Measurements from ENCODE around the gene CLDN10. TPM values are rescaled to one million over a fixed set of nuclear protein-coding genes. Genes with fewer than 3 reads are reported as not detected.

CLDN10 gene
- total and polyA plus RNA-seq, 2 donors = 0.94 to 1.1 TPM

DNA sequence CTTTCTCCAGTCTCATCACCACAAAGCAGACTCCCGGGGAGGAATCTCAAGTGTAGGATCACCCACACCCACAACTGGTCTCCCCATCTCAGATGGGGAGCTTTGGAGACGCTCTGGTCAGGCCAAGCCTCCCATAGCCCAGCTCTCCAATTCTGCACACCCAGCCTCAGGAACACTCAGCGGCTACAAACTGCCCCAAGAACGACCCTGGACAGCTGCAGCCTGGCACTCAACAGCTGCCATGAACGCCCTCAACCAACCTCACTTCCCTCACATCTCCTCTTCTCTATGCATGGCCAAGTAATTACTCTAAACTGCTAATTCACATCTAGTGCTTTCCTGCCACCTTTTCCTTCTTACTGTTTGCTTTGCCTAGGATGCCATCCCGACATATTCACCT, 49.4 kb downstream of the CLDN10 start:
- no peaks in the 10 kb centered on the region for H3K4me1 ChIP-seq (ENCODE audit: control insufficient read depth in 2 of 2, insufficient read depth in 2 of 2, low read length in 2 of 2)
- 94% methylated on average over 6 of the region's 6 CpGs for WGBS

GRCh38 chr13:95603887-95604555, 51.5 kb downstream of the CLDN10 start:
- WGBS = 97% methylated on average over 12 of the region's 12 CpGs
- H3K27me3 ChIP-seq (ENCODE audit: control insufficient read depth in 2 of 2, insufficient read depth in 1 of 2, low read length in 1 of 2) = no peaks in the 10 kb centered on the region
- no peaks in the 10 kb centered on the region for H3K9me3 ChIP-seq (ENCODE audit: control insufficient read depth in 2 of 2, insufficient read depth in 1 of 2, low read length in 1 of 2)
- H3K36me3 ChIP-seq (ENCODE audit: control insufficient read depth in 2 of 2, insufficient read depth in 2 of 2, low read length in 1 of 2) = no peaks in the 10 kb centered on the region
- H3K4me1 ChIP-seq (ENCODE audit: control insufficient read depth in 2 of 2, insufficient read depth in 2 of 2, low read length in 2 of 2) = no peaks in the 10 kb centered on the region
- DNase-seq (ENCODE audit: low read depth in 6 of 9, low spot score in 9 of 9) = no peak
- no peak overlapping the region for H3K27ac ChIP-seq (ENCODE audit: low read depth in 1 of 2, low read length in 1 of 2)
- no peak overlapping the region for H3K4me3 ChIP-seq (ENCODE audit: low read length in 2 of 2)

More for the DNA sequence above, 49.4 kb downstream of the CLDN10 start:
- Histone ChIP-seq H3K27me3 (ENCODE audit: control insufficient read depth in 2 of 2, insufficient read depth in 1 of 2, low read length in 1 of 2) (no peaks in the 10 kb centered on the region), H3K4me3 (ENCODE audit: low read length in 2 of 2) (no peak overlapping the region), H3K9me3 (ENCODE audit: control insufficient read depth in 2 of 2, insufficient read depth in 1 of 2, low read length in 1 of 2) (no peaks in the 10 kb centered on the region), H3K36me3 (ENCODE audit: control insufficient read depth in 2 of 2, insufficient read depth in 2 of 2, low read length in 1 of 2) (no peaks in the 10 kb centered on the region), H3K27ac (ENCODE audit: low read depth in 1 of 2, low read length in 1 of 2) (no peak overlapping the region)
- no peak for DNase-seq (ENCODE audit: low read depth in 6 of 9, low spot score in 9 of 9)

DNA sequence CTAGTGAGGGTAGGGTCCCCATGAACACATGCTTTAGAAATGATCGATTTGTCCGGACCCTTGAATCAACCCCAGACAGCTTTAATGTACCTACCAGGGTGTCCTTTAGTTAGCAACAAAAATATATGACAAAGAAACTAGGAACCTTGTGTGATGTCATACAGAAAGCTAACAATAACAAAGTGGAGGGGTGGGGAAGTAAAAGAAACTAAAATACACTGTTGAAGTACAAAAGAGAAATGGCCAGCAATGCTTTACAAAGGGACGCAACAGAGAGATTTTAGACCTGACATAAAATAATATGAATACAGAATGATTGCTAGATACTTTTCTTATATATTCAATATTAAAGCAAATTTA, 52.0 kb downstream of the CLDN10 start:
- Histone ChIP-seq H3K27me3 (ENCODE audit: control insufficient read depth in 2 of 2, insufficient read depth in 1 of 2, low read length in 1 of 2) (no peaks in the 10 kb centered on the region), H3K36me3 (ENCODE audit: control insufficient read depth in 2 of 2, insufficient read depth in 2 of 2, low read length in 1 of 2) (no peaks in the 10 kb centered on the region), H3K4me3 (ENCODE audit: low read length in 2 of 2) (no peak overlapping the region), H3K4me1 (ENCODE audit: control insufficient read depth in 2 of 2, insufficient read depth in 2 of 2, low read length in 2 of 2) (no peaks in the 10 kb centered on the region), H3K27ac (ENCODE audit: low read depth in 1 of 2, low read length in 1 of 2) (no peak overlapping the region), H3K9me3 (ENCODE audit: control insufficient read depth in 2 of 2, insufficient read depth in 1 of 2, low read length in 1 of 2) (no peaks in the 10 kb centered on the region)
- 98% methylated on average over 3 of the region's 3 CpGs for WGBS
- no peak for DNase-seq (ENCODE audit: low read depth in 6 of 9, low spot score in 9 of 9)

DNA sequence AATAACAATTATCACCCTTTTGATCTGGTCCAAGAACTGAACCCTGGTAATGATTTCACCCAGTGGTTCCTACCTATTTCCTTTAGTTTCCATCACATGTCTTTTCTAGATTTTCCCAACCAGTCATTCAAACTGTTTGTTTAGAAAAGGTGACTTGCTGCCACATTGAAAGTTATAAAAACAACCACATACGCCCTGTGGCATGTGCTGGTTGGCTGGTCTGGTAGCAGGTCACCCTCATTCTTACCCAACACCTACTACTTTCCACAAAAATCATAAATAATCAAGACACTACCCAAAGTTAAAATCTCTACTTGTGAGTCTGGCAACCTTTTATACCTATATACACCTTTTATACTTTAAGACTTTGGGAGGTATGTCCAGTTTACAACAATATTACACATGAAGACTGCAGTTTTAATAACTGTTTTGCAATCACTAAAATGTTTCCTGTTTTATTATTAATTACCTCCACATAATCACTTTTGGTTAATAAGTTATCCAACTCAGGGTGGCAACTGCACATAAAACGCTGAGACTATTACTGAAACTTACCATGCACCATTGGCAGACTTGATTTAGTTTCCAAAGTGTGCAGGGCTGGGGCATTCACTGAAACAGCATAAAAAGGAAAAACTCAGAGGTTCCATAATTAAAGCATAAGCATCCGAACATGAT, 53.1 kb downstream of the CLDN10 start:
- Histone ChIP-seq H3K9me3 (ENCODE audit: control insufficient read depth in 2 of 2, insufficient read depth in 1 of 2, low read length in 1 of 2) (no peaks in the 10 kb centered on the region), H3K4me3 (ENCODE audit: low read length in 2 of 2) (no peak overlapping the region), H3K36me3 (ENCODE audit: control insufficient read depth in 2 of 2, insufficient read depth in 2 of 2, low read length in 1 of 2) (no peaks in the 10 kb centered on the region), H3K27ac (ENCODE audit: low read depth in 1 of 2, low read length in 1 of 2) (no peak overlapping the region), H3K27me3 (ENCODE audit: control insufficient read depth in 2 of 2, insufficient read depth in 1 of 2, low read length in 1 of 2) (no peaks in the 10 kb centered on the region), H3K4me1 (ENCODE audit: control insufficient read depth in 2 of 2, insufficient read depth in 2 of 2, low read length in 2 of 2) (no peaks in the 10 kb centered on the region)
- WGBS = 95% methylated on average over 3 of the region's 3 CpGs
- no peak for DNase-seq (ENCODE audit: low read depth in 6 of 9, low spot score in 9 of 9)

GRCh38 chr13:95607366-95607765, 54.8 kb downstream of the CLDN10 start:
- Histone ChIP-seq H3K4me1 (ENCODE audit: control insufficient read depth in 2 of 2, insufficient read depth in 2 of 2, low read length in 2 of 2) (no peaks in the 10 kb centered on the region), H3K27me3 (ENCODE audit: control insufficient read depth in 2 of 2, insufficient read depth in 1 of 2, low read length in 1 of 2) (no peaks in the 10 kb centered on the region), H3K27ac (ENCODE audit: low read depth in 1 of 2, low read length in 1 of 2) (no peak overlapping the region), H3K4me3 (ENCODE audit: low read length in 2 of 2) (no peak overlapping the region), H3K9me3 (ENCODE audit: control insufficient read depth in 2 of 2, insufficient read depth in 1 of 2, low read length in 1 of 2) (no peaks in the 10 kb centered on the region), H3K36me3 (ENCODE audit: control insufficient read depth in 2 of 2, insufficient read depth in 2 of 2, low read length in 1 of 2) (no peaks in the 10 kb centered on the region)
- DNase-seq (ENCODE audit: low read depth in 6 of 9, low spot score in 9 of 9) = no peak
- 84% methylated on average over 1 of the region's 1 CpG for WGBS

GRCh38 chr13:95608640-95609323, 56.3 kb downstream of the CLDN10 start:
- WGBS = 79% methylated on average over 6 of the region's 6 CpGs
- Histone ChIP-seq H3K27me3 (ENCODE audit: control insufficient read depth in 2 of 2, insufficient read depth in 1 of 2, low read length in 1 of 2) (no peaks in the 10 kb centered on the region), H3K4me1 (ENCODE audit: control insufficient read depth in 2 of 2, insufficient read depth in 2 of 2, low read length in 2 of 2) (no peaks in the 10 kb centered on the region), H3K9me3 (ENCODE audit: control insufficient read depth in 2 of 2, insufficient read depth in 1 of 2, low read length in 1 of 2) (no peaks in the 10 kb centered on the region), H3K27ac (ENCODE audit: low read depth in 1 of 2, low read length in 1 of 2) (no peak overlapping the region), H3K4me3 (ENCODE audit: low read length in 2 of 2) (no peak overlapping the region), H3K36me3 (ENCODE audit: control insufficient read depth in 2 of 2, insufficient read depth in 2 of 2, low read length in 1 of 2) (no peaks in the 10 kb centered on the region)
- no peak for DNase-seq (ENCODE audit: low read depth in 6 of 9, low spot score in 9 of 9)

GRCh38 chr13:95614641-95615245, 62.2 kb downstream of the CLDN10 start:
- Histone ChIP-seq H3K36me3 (ENCODE audit: control insufficient read depth in 2 of 2, insufficient read depth in 2 of 2, low read length in 1 of 2) (no peaks in the 10 kb centered on the region), H3K27me3 (ENCODE audit: control insufficient read depth in 2 of 2, insufficient read depth in 1 of 2, low read length in 1 of 2) (no peaks in the 10 kb centered on the region), H3K27ac (ENCODE audit: low read depth in 1 of 2, low read length in 1 of 2) (no peak overlapping the region), H3K4me3 (ENCODE audit: low read length in 2 of 2) (no peak overlapping the region), H3K9me3 (ENCODE audit: control insufficient read depth in 2 of 2, insufficient read depth in 1 of 2, low read length in 1 of 2) (no peaks in the 10 kb centered on the region), H3K4me1 (ENCODE audit: control insufficient read depth in 2 of 2, insufficient read depth in 2 of 2, low read length in 2 of 2) (no peaks in the 10 kb centered on the region)
- no peak for DNase-seq (ENCODE audit: low read depth in 6 of 9, low spot score in 9 of 9)
- 95% methylated on average over 7 of the region's 7 CpGs for WGBS

GRCh38 chr13:95615539-95615938, 63.0 kb downstream of the CLDN10 start:
- 92% methylated on average over 3 of the region's 3 CpGs for WGBS
- no peaks in the 10 kb centered on the region for H3K27me3 ChIP-seq (ENCODE audit: control insufficient read depth in 2 of 2, insufficient read depth in 1 of 2, low read length in 1 of 2)
- no peaks in the 10 kb centered on the region for H3K36me3 ChIP-seq (ENCODE audit: control insufficient read depth in 2 of 2, insufficient read depth in 2 of 2, low read length in 1 of 2)
- no peaks in the 10 kb centered on the region for H3K4me1 ChIP-seq (ENCODE audit: control insufficient read depth in 2 of 2, insufficient read depth in 2 of 2, low read length in 2 of 2)
- DNase-seq (ENCODE audit: low read depth in 6 of 9, low spot score in 9 of 9) = no peak
- no peak overlapping the region for H3K27ac ChIP-seq (ENCODE audit: low read depth in 1 of 2, low read length in 1 of 2)
- no peak overlapping the region for H3K4me3 ChIP-seq (ENCODE audit: low read length in 2 of 2)
- H3K9me3 ChIP-seq (ENCODE audit: control insufficient read depth in 2 of 2, insufficient read depth in 1 of 2, low read length in 1 of 2) = no peaks in the 10 kb centered on the region

All from thymus (tissue), 11 donors.